Left forelimb (tissue), 1 donor: ENCODE results near the gene ZIC5.

Experiments used
- DNase-seq: peaks from one replicate; pipeline ENCODE4 v3.0.0-alpha.2; 2018; ENCODE audit warnings: low spot score

Gene ZIC5

GRCh38 chr13:99971576-99972189 lies at the start of gene ZIC5:
Gene ZIC5, minus strand, starts transcription at chr13:99971767. Its CDS starts 164 bp downstream, at chr13:99971603.
- DNase-seq = no peak

GRCh38 chr13:100019780-100020356 lies 48.3 kb upstream of the ZIC5 start:
- DNase-seq = no peak

- no peak for DNase-seq
Measured at GRCh38 chr13:100014621-100015020, 43.1 kb upstream of the ZIC5 start.

GRCh38 chr13:99998261-99998660 lies 26.7 kb upstream of the ZIC5 start:
- no peak for DNase-seq

- DNase-seq = no peak
Measured at GRCh38 chr13:99997702-99998214, 26.2 kb upstream of the ZIC5 start.

- DNase-seq = no peak
Measured at GRCh38 chr13:99996381-99996973, 24.9 kb upstream of the ZIC5 start.

- peak; percentile 68 for DNase-seq
Measured at GRCh38 chr13:99995589-99996380, 24.2 kb upstream of the ZIC5 start.

GRCh38 chr13:99995104-99995588 lies 23.6 kb upstream of the ZIC5 start:
- DNase-seq = no peak

GRCh38 chr13:99994638-99995020 lies 23.1 kb upstream of the ZIC5 start:
- DNase-seq = no peak

GRCh38 chr13:99993660-99994637 lies 22.4 kb upstream of the ZIC5 start:
- DNase-seq = peak; percentile 68

- DNase-seq = no peak
Measured at GRCh38 chr13:99992949-99993351, 21.4 kb upstream of the ZIC5 start.

- DNase-seq = no peak
Measured at GRCh38 chr13:99991828-99992775, 20.5 kb upstream of the ZIC5 start.

- DNase-seq = no peak
Measured at GRCh38 chr13:99991013-99991827, 19.7 kb upstream of the ZIC5 start.

- DNase-seq = no peak
Measured at GRCh38 chr13:99990126-99990977, 18.8 kb upstream of the ZIC5 start.

- DNase-seq = peak; percentile 65
Measured at GRCh38 chr13:99989276-99990125, 17.9 kb upstream of the ZIC5 start.

- peak; percentile 60 for DNase-seq
Measured at GRCh38 chr13:99988529-99989275, 17.1 kb upstream of the ZIC5 start.
